ENCODE results near the gene TIGD7. TPM values are rescaled to one million over a fixed set of nuclear protein-coding genes. Genes with fewer than 3 reads are reported as not detected.

Gene TIGD7
- total and polyA plus RNA-seq, 2 of the 8 experiments (the other 6 are each of a cell fraction or from before 2014, with no cell fraction given), result 3.0 to 8.9 TPM

- Histone ChIP-seq H3K14ac (ENCODE audit: insufficient read length) (no peak overlapping the region), H4K8ac (ENCODE audit: extremely low read depth, insufficient read depth, low read length) (no peak overlapping the region), H3K23me2 (ENCODE audit: low read depth, low read length) (peaks cover 8% of the 10 kb centered on the region), H3K4me3 (ENCODE audit: extremely low read depth in 1 of 4, insufficient read depth in 2 of 4, low read depth in 3 of 4, low read length in 4 of 4) (peak overlapping the region in 1 of 4 experiments; percentile 97; a peak in 1 of 8 replicates), H3K36me3 (ENCODE audit: control insufficient read depth in 2 of 4, insufficient read depth in 4 of 4, low read length in 3 of 4) (peaks cover under 1 to 10% (median 6%) of the 10 kb centered on the region in 4 experiments; a peak in 6 of 8 replicates), H4K5ac (ENCODE audit: insufficient read length, low read depth, low read length) (no peak overlapping the region), H2BK15ac (ENCODE audit: low read length) (no peak overlapping the region), H3K4me1 (replicated peaks in 1 of 4; ENCODE audit: control insufficient read depth in 3 of 4, insufficient read depth in 4 of 4, low read length in 3 of 4) (peaks cover 0 to 8% (median 1%) of the 10 kb centered on the region in 4 experiments; a peak in 4 of 7 replicates), H3K4ac (replicated peaks; ENCODE audit: insufficient read length, low read depth, low read length) (no peak overlapping the region), H2BK5ac (ENCODE audit: low read depth, low read length) (no peak overlapping the region), H3K27ac (ENCODE audit: low read depth, low read length) (no peak overlapping the region), H2AFZ (ENCODE audit: low read length) (no peak overlapping the region), H2AK5ac (ENCODE audit: low read depth, low read length) (no peak overlapping the region), H3K18ac (ENCODE audit: extremely low read depth, low read length) (no peak overlapping the region), H3K23ac (ENCODE audit: insufficient read length) (no peak overlapping the region), H2BK120ac (replicated peaks; ENCODE audit: low read depth, low read length) (no peak overlapping the region), H3K4me2 (ENCODE audit: insufficient read depth in 1 of 2, low read depth in 2 of 2, low read length in 2 of 2) (peak overlapping the region in 1 of 2 experiments; percentile 99; a peak in 1 of 4 replicates), H3K9me3 (ENCODE audit: insufficient read depth in 2 of 2, low read depth in 1 of 2, low read length in 1 of 2) (peaks cover under 1 to 5% of the 10 kb centered on the region in 2 experiments; a peak in 1 of 4 replicates), H3K56ac (replicated peaks; ENCODE audit: insufficient read length, low read depth, low read length) (no peak overlapping the region), H3K79me2 (ENCODE audit: control insufficient read depth in 1 of 2, insufficient read depth in 2 of 2, low read length in 2 of 2) (peaks cover 20 to 28% of the 10 kb centered on the region in 2 experiments), H3K27me3 (replicated peaks in 1 of 4; ENCODE audit: control insufficient read depth in 3 of 4, extremely low read depth in 1 of 4, insufficient read depth in 3 of 4, low read length in 3 of 4) (no peaks in the 10 kb centered on the region; a peak in 1 of 7 replicates), H4K20me1 (replicated peaks in 1 of 2; ENCODE audit: control insufficient read depth in 1 of 2, insufficient read depth in 2 of 2, low read length in 2 of 2) (peaks cover 5 to 9% of the 10 kb centered on the region in 2 experiments), H2BK12ac (ENCODE audit: low read depth, low read length) (no peak overlapping the region), H2BK20ac (ENCODE audit: low read length) (no peak overlapping the region), H4K91ac (replicated peaks; ENCODE audit: insufficient read length, low read length) (no peak overlapping the region), H3K79me1 (ENCODE audit: low read depth, low read length) (peaks cover 12% of the 10 kb centered on the region), H3K9ac (replicated peaks in 1 of 4; ENCODE audit: extremely low read depth in 1 of 4, low read depth in 3 of 4, low read length in 3 of 4) (no peak overlapping the region)
- ChIA-PET CTCF (ENCODE audit: partially characterized antibody) (interaction anchor here (2.4 kb wide), 1 partner anchor 15 kb away, joined by 10 read pairs; no protein-coding TSS in a partner anchor), POLR2A (ENCODE audit: partially characterized antibody) (interaction anchor here (1.9 to 5.0 kb wide), 2 partner anchors 17 to 24 kb away, joined by 4 to 64 read pairs; partner anchors contain the start of genes TIGD7 and ZNF75A)
- WGBS, 2 experiments (ENCODE audit: extremely low coverage in 1 of 2, insufficient coverage in 1 of 2, insufficient read length in 1 of 2, insufficient replicate concordance in 2 of 2, low coverage in 1 of 2, low lambda C conversion rate in 2 of 2, missing lambda C conversion rate in 1 of 2), result 85% methylated on average over 6 of the region's 6 CpGs; no CpG with 5 or more reads in 1 of the 2 experiments
- DNase-seq (ENCODE audit: low read depth in 1 of 2, low spot score in 2 of 2) (no peak), FAIRE-seq (no peak)
- TF ChIP-seq CREB1 (IDR thresholded peaks at IDR 0.05) (no peak), CHD1 (IDR thresholded peaks at IDR 0.05; ENCODE audit: low read depth, low read length) (no peak), KDM4A (IDR thresholded peaks at IDR 0.05; ENCODE audit: low read depth, low read length, severe bottlenecking) (no peak)
Observed at GRCh38 chr16:3281222-3281820, 23.9 kb downstream of the TIGD7 start.
